HG03575 (cell line): ENCODE measurements around the gene FAM53C.

Experiments used
- ATAC-seq: cut with Tn5 transposase; IDR thresholded peaks from one replicate; pipeline ENCODE4 v1.9.1; 2021; ENCODE audit not compliant: unreplicated experiment, insufficient number of reproducible peaks, low FRiP score; ENCODE audit errors: extremely low read depth

The FAM53C gene

GRCh38 chr5:138349852-138350562 is 11.9 kb downstream of the FAM53C start:
- no peak for ATAC-seq

- ATAC-seq: no peak
These were observed 12.5 kb downstream of the FAM53C start for GRCh38 chr5:138350563-138350890.

GRCh38 chr5:138351056-138351455 is 13.0 kb downstream of the FAM53C start:
- no peak for ATAC-seq

- ATAC-seq: no peak
These were observed 13.5 kb downstream of the FAM53C start for GRCh38 chr5:138351517-138351916.

GRCh38 chr5:138352071-138352721 is 14.1 kb downstream of the FAM53C start, which contains the start of gene KDM3B:
Gene KDM3B, plus strand, starts transcription at chr5:138352685. Its CDS starts 111 bp downstream, at chr5:138352796.
- ATAC-seq: no peak

- ATAC-seq: no peak
These were observed 14.9 kb downstream of the FAM53C start for GRCh38 chr5:138352722-138353559.

GRCh38 chr5:138353560-138354080 is 15.6 kb downstream of the FAM53C start:
- no peak for ATAC-seq

GRCh38 chr5:138354387-138354786 is 16.3 kb downstream of the FAM53C start:
- ATAC-seq: no peak

- ATAC-seq: no peak
These were observed 16.9 kb downstream of the FAM53C start for GRCh38 chr5:138354926-138355378.

- ATAC-seq: no peak
These were observed 21.6 kb downstream of the FAM53C start for GRCh38 chr5:138359621-138360020.

GRCh38 chr5:138360941-138361452 is 22.9 kb downstream of the FAM53C start:
- no peak for ATAC-seq

- no peak for ATAC-seq
These were observed 26.5 kb downstream of the FAM53C start for GRCh38 chr5:138364576-138364975.

- ATAC-seq: no peak
These were observed 28.7 kb downstream of the FAM53C start for GRCh38 chr5:138366632-138367382.

GRCh38 chr5:138369261-138369660 is 31.2 kb downstream of the FAM53C start:
- no peak for ATAC-seq

- no peak for ATAC-seq
These were observed 31.6 kb downstream of the FAM53C start for GRCh38 chr5:138369706-138370105.

GRCh38 chr5:138370537-138370936 is 32.5 kb downstream of the FAM53C start:
- no peak for ATAC-seq

GRCh38 chr5:138371454-138371853 is 33.4 kb downstream of the FAM53C start:
- ATAC-seq: no peak

GRCh38 chr5:138372225-138372624 is 34.2 kb downstream of the FAM53C start:
- no peak for ATAC-seq

GRCh38 chr5:138372653-138373052 is 34.6 kb downstream of the FAM53C start:
- no peak for ATAC-seq
